HG02885 (cell line): ENCODE results near the gene OPA3.
A peak's percentile ranks its signal among the peaks of the same experiment; 100 is the strongest.

Source experiments
- ATAC-seq: cut with Tn5 transposase; IDR thresholded peaks from one replicate; pipeline ENCODE4 v1.9.1; 2021; ENCODE audit warnings: mild to moderate bottlenecking; ENCODE audit not compliant: unreplicated experiment, poor library complexity

Gene OPA3

DNA sequence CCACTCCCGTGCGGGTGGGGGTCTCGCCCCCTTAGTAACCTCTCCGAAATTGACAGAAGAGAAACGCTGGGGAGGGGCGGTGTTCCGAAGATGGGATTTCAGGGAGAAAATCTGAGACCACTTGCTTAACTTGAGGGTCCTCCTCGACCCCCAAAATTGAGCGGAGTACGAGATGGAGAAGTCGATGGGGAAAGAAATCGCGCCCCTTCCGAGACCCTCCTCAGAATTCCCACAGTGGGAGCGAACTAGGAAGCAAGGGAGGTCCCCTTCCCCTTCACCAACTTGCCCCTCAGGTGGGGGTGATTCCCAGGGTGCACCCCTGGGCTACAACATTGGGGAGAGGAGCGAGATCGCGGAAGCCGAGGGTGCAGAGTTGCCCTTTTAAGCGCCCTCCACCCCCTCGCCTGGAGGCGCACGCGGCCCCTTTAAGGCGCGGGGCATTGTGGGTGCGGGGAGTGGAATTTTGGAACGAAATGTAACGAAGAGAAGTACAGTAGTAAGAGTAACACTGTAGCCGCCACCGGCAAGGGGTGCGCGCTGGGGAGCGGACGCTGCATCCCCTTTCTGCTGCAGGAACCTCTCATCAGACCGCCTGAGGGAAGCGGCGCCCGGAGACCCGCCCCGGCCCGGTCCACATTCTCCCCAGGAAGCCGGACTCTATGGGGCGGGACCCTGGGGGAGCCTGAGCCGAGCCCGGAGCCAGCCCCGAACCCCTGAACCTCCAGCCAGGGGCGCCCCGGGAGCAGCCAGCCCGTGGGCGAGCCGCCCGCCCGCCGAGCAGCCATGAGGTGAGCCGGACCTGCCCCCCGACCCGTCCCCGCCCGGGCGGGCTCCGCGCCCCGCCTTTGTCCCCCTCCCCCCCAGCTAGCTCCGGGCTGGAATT, 77.4 kb downstream of the OPA3 start, which contains the start of gene VASP:
Gene VASP (plus strand): TSS at position 491 of the 883 bp plus-strand sequence. CDS start 293 bp downstream, at position 784.
- peak; percentile 51 for ATAC-seq

DNA sequence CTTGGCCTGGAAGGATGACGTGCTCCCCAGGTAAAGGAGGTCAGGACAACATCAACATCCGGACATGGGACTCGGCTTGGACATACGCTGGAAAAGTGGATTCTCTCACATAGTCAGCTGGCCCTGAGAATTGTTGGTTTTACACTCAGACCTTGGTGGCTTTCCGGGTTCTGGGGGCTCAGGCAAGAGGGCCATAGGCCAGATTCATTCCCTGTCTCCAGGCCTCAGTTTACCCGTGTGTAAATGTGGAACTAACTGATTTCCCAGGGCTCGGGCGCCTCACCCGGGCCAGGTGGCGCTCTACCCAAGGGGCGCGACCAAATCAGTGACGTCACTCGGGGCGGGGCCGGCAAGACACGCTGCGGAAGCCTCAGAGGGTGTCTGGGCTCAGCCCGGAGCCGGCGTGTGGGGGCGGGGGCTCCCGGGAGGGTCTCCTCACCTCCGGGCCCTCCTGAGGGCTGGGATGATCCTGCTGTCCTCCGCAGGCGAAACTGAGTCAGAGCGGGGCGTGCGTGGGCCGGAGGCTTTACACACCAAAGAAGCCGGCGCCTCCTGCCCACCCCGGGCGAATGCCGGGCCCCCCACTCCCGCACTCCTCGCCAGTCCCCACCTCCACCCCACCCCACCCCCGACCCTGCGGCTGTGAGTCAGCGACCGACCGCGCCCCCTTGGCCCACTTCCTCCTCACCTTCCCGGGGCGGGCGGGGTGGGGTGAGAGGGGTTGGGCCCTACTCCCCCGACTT, 78.2 kb downstream of the OPA3 start:
- peak; percentile 74 for ATAC-seq

DNA sequence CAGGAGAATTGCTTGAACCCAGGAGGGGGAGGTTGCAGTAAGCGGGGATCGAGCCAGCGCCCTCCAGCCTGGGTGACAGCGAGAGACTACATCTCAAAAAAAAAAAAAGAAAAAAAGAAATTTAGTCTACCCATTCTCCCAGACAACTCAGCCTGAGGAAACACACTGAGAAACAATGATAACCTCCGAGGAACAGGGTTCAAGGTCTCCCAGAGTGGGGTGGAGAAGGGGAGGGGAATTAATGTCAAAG, 78.7 kb downstream of the OPA3 start:
- ATAC-seq: no peak

DNA sequence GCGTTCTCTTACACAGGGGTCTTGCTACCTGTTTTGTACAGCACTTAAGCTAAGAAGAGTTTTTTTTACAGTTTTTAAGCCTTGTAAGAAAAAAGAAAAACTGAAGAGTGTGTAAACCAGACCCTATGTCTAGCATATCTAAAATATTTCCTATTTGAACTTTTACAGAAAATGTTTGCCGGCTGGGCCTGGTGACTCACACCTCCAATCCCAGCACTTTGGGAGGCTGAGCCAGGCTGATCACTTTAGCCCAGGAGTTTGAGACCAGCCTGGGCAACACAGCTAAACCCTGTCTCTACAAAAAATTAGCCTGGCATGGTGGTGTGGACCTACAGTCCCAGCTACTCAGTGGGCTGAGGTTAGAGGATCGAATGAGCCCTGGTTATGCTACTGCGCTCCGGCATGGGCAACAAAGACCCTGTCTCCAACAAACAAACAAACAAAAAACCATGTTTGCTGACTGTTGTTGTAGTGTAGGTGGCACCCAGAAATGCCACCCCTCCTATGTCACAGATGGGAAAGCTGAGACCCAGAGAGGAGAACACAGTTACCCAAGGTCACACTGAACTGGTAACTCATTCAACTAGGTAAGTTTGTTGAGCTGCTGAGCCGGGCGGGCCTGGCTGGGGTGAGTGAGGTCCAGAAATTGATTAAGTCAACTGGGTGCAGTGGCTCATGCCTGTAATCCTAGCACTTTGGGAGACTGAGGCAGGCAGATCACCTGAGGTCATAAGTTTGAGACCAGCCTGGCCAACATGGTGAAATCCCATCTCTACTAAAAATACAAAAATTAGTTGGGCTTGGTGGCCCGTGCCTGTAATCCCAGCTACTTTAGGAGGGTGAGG, 79.2 kb downstream of the OPA3 start:
- no peak for ATAC-seq

DNA sequence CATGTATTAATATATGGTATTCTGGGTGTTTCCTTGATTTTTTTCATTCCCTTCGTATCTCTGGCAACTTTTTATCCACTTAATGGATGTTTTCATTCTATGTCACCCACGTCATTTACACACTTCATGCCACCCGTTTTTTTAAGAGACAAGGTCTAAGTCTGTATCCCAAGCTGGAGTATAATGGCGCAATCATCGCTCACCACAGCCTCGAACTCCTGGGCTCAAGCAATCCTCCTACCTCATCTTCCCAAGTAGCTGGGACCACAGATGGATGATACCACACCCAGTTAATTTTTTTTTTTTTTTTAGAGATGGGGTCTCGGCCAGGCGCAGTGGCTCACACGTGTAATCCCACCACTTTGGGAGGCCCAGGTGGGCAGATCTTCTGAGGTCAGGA, 80.7 kb downstream of the OPA3 start:
- no peak for ATAC-seq

DNA sequence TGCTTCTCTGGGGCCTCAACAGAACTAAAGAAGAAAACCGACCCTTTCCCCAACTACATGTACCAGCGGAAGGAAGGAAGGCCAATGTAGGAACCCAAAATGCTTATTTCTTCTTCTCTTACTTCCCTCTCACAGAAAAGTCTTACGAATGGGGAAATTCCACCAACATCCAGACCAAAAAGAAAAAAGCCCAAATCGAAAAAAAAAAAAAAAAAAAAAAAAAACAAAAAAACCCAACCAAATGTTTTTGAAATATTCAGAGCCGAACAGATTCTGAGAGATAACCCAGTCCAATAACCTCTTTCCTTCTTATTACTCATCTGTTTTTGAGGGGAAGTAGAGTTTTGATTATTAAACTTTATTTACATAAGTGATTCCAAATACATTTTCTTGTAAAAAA, 82.5 kb downstream of the OPA3 start:
- ATAC-seq: no peak

DNA sequence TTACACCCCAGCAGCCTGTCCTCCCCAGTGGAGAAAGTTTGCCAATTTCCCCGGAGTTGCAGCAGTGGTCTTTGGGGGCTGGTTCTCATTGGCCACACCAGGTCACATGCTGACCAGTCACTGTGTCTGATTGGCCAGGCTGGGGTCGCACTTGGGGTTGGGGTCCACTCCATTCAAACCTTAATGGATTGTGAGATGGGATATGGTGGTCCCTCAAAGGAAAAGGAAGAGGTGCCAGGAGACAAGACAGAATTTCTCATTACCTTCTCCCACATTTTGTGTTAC, 82.9 kb downstream of the OPA3 start:
- ATAC-seq: no peak

DNA sequence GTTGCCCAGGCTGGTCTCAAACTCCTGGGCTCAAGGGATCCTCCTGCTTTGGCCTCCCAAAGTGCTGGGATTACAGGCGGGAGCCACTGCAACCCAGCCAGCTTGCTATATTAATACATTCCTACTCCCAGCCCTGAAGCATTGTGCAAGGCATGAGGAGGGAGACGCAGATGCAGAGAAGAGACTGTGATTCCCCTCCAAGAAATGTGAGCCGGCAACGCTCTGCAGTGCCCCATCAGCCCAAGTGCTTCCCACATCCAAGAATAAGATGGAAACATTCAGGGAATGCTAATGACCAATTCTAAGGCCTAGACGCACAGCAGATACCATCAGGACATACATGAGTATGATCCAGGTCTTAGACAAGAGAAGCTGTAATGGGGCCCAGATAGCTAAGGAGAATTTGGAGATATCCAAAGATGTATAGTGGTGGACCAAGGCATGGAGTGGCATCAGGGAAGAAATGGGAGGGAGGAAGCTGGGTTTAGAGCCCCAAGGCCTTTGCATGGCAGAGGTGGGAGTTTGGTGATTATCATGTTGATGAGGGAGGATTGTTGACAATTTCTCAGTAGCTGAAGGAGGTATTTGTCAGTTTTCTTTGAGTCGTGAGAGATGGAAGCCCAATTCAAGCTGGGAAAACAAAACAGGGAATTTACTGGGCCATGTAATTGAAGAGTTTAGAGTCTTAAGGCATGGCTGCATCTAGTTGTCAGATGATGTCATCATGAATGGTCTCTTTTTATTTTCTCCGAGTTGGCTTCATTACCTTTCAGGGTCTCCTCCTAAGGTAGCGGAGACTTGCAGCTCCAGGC, 83.5 kb downstream of the OPA3 start:
- no peak for ATAC-seq

DNA sequence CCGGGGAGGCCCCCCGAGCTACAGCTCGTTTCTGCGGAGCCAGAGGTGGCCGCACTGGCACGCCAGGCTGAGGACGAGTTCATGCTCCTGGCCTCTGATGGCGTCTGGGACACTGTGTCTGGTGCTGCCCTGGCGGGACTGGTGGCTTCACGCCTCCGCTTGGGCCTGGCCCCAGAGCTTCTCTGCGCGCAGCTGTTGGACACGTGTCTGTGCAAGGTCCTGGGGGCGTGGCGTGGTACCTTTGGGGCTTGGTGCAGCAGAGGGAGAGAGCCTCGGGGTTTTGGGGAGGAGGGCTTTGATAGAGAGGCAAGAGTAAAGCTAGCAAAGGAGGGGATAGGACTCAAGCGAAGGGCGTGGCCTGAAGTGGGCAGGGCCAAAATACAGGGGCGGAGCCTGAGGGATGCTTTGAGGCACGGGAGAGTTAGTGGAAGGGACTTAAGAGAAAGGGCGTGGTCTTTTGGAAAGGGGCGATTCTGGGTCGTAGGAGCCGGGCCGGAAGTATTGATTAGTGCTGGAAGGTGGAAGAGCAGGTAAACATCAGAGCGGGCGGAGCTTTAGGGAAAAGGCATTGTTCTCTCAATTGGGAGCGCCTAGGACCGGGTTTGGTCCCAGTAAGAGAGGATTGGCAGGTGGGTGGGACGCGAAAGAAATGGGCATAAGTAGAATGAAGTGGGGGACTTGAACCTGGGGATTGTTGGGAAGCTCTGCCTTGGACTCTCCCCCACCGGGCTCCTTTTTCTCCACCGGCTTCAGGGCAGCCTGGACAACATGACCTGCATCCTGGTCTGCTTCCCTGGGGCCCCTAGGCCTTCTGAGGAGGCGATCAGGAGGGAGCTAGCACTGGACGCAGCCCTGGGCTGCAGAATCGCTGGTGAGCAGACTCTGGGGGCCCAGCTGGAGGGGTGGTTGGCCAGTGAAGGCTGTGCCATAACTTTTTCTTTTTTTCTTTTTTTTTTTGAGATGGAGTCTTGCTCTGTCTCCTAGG, 85.1 kb downstream of the OPA3 start:
- no peak for ATAC-seq

DNA sequence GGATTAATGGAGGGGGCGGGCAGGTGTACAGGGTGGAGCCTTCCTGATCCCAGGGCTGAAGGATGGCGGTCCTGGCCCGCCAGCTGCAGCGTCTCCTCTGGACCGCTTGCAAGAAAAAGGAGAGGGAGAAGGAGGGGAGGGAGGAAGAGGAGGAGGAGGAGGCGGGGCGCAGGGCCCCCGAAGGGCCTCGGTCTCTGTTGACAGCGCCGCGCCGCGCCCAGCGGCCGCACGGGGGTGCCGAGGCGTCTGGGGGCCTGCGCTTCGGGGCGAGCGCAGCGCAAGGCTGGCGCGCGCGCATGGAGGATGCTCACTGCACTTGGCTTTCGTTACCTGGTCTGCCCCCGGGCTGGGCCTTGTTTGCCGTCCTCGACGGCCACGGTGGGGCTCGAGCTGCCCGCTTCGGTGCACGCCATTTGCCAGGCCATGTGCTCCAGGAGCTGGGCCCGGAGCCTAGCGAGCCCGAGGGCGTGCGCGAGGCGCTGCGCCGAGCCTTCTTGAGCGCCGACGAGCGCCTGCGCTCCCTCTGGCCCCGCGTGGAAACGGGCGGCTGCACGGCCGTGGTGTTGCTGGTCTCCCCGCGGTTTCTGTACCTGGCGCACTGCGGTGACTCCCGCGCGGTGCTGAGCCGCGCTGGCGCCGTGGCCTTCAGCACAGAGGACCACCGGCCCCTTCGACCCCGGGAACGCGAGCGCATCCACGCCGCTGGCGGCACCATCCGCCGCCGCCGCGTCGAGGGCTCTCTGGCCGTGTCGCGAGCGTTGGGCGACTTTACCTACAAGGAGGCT, 86.0 kb downstream of the OPA3 start, which contains the start of gene PPM1N:
Gene PPM1N (plus strand): TSS at position 33 of the 785 bp plus-strand sequence. CDS start 30 bp downstream, at position 63.
- peak; percentile 31 for ATAC-seq

DNA sequence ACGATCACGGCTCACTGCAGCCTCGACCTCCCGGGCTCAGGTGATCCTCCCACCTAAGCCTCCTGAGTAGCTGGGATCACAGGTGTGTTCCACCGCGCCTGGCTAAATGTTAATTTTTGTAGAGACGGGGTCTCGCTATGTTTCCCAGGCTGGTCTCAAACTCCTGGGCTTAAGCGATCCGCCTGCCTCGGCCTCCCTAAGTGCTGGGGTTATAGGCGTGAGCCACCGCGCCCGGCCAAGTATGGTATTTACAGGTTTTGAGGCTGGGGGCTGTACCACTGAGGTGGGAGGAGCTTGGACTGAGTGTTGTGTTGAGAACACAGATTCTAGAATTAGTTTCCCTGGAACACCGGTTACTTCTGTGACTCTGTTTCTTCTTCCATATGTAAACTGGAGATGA, 86.8 kb downstream of the OPA3 start:
- no peak for ATAC-seq

DNA sequence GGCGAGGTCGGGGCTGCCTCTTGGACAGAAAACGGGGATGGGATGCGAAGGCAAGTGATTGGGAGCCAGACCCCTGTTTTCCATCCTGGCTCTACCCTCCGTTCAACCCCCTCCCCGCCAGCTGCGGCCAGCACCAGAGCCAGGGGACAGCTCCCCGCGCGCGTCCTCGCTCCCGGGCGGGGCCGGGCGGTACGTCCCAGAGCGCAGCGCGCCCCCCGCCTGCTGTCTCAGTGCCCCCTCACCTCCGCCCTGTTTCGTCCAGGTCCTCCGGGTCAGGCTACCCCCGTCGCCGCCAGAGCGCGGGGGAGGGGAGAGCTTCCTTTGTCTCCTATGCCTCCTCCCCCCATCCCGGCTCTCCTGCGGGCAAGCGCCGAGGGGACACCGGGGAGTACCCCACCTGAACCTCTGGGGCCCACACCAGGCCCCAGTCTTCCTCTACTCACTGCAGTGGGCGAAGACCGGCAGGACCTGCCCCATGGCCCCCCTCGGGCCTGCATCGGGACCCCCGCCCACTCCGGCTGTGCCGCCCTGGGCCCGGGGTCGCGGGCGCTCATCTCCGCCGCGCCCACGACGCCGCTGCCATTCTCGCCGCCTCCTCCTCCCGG, 88.2 kb downstream of the OPA3 start:
- peak; percentile 15 for ATAC-seq

DNA sequence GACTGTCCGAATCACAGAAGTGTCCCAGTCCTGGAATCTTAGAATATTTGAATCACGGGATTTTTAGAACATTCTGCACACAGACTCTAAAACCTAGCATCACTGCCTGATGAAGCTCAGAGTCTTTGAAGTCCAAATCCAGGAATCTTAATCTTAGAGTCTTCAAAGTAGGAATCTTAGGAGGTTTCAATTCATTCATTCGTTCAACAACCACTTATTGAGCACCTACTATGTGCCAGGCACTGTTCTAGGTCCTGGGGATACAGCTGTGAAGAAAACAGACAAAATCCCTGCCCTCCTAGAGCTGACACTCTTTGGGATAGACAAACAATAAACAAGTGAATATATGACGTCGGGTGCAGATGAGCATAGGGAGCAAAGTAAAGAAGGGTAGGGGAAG, 89.4 kb downstream of the OPA3 start:
- ATAC-seq: no peak

DNA sequence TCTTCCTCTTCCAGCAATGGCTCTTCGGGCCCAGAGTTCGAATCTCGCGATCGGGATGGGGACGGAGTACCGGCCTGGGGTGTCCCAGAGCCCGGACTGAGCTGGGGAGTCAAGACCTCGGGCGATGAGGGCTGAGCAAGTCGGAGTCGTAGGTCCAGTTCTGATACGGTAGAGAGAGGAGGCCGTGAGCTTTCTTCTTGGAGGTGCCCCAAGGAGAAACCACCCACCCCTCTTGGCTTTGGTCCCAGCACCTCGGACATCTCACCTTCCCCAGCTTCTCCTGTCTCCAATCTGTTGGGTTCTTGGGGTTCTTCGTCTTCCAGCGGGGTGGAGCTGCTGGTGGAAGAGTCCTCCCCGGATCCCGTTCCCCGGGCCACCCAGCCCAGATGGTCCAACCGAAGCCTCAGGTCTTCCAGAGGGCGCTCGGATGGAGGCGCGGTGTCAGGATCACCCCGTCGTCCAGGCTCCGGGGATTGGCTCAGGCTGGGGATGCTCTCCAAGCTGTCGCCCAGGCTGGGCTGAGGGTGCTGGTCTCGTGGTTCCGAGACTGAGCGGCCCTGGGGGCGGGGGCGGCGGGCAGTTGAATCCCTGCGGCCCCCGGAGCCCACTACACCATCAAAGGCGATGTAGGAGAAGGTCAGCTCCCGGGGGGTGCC, 90.2 kb downstream of the OPA3 start:
- no peak for ATAC-seq

DNA sequence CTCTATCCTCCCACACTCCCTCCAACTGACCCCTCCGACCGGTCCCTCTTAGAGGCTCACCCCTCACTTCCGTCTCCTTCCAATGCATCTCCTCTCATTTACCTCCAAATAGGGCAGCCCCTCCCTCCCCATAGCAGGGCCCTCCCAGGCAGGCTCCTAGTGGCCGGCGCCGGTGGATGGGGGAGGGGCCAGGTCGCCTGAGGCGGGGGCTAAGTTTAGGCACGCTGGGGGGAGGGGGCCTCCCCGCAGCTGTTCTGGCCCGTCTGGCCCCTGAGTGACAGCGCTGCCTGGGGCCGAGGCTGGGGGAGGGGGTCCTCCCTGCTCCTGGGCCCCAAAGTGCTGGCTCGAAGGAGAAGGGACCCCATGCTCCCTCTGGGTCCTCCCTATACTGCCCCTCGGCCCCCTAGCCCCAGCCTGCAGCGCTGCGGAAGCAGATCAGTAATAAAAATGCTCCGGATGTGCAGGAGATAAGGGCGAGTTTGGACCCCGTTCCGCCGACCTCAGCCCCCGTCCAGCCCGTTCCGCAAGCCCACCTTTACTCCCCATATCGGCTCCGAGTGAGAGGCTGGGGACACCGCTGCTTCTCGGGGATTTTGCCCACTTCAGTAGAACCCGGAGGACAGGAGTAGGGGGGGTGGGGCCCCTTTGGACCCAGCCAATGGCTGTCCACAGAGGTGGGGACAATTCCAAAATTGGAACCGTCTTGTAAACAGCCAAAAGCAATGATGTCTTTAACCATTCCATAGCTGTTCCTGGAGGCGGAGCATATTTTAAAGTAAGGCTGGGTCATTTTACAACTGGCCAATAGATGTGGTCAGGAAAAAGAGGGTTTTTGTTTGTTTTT, 91.8 kb downstream of the OPA3 start:
- ATAC-seq: no peak

DNA sequence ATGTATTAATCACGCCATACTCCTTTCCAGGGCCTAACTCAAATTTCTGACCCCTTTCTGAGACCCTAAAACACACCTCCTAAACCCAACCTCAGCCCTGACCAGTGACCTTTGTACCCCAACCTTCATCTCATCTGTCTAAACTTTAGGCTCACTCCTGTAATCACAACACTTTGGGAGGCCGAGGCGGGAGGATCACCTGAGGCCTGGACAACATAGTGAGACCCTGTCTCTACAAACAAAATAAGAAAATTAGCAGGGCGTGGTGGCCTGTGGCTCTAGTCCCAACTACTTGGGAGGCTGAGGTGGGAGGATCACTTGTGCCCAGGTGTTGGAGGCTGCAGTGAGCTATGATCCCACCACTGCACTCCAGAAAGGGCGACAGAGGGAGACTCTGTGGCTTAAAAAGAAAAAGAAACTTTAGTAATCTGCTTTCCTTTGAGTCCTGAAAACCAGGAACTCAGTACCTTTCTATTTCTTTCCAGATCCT, 92.4 kb downstream of the OPA3 start:
- ATAC-seq: no peak
